MV-4-11 (cell line): ENCODE results near the gene RCOR2.
A peak's percentile ranks its signal among the peaks of the same experiment; 100 is the strongest.
"Not testable (repeated sequence)": the region's sequence is repeated elsewhere in the genome, so short reads cannot be mapped to it uniquely, and the experiment has no call there.

Source experiments
- DNase-seq: peaks from one replicate; lab custom pipeline; 2025; lab: John Stamatoyannopoulos, UW

The RCOR2 gene

DNA sequence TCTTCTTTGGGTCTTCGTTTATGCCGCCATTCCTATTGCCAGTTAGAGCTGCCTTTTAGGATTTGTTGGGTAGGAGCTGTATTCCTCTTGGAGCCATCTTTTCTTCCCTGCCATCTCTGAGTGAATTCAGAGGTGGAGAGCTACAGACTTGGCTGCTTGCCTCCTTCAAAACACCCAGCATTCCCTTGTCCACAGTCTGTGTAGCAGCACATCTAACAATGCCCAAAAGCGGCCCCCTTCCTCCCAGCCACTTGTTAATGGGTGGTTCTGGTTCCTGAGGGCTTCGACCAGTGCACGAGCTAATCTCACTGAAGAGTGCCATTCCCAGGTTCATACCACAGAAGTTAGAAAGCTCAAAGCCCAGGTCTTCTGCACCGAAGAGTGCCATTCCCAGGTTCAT is 40.3 kb downstream of the RCOR2 start:
- DNase-seq, result no peak

- DNase-seq, result no peak
These were observed 41.4 kb downstream of the RCOR2 start for GRCh38 chr11:63875506-63876065.

DNA sequence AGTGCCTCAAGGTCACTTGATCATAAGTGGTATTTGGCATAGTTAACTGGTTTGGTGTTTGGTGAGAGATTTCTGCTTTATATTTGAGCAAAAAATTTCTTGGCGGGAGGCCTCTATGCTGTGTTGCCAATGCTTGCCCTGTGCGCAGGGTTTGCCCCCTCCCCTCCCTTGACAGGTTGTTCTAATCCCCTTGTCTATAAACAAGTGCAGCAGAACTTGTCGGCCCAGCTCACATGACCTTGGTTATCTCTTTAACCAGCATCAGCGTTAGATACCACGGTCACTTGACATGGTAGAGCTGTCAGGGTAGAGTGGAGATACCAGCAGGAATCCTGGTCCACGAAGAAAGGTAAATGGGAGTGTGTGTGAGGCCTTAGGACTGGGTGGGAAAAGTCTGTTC is 42.5 kb downstream of the RCOR2 start:
- no peak for DNase-seq

DNA sequence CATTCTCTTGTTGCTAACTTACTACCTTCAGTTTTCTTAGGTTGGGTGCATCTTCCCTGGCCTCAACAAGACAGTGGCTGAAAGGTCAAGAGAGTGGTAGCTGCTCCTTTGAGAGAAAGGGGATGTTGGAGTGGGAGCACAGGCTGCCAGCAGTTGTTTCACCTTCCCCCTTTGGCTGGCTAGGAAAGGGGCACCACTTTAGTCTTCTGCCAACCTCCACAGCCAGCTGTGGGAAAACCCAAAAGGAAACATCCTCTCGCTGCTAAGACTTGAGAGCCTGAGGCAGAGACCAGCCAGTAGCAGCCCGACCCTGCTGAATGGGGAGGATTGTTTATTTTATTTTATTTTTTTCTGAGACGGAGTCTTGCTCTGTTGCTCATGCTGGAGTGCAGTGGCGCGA is 43.7 kb downstream of the RCOR2 start:
- DNase-seq, result no peak

DNA sequence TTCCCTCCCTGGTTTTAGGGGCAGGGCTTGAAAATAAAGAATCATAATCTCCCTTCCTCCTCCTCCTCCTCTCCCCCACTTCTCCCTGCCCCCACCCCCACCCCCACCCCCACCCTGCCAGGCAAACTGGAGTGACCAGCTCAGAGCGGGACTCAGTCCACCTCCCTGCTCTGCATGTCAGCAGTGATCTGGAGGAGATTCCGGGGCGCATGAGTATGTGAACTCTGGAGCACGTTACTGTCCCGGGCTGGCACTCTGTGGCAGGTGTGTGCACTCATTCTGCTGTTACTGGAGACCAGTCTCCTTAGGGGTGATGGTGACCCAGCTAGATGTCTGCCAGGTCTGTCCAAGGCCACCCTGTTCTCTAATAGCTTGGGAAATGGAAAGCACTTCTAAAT is 44.2 kb downstream of the RCOR2 start:
- no peak for DNase-seq

- DNase-seq, result peak; percentile 100
These were observed 44.8 kb downstream of the RCOR2 start for GRCh38 chr11:63871962-63872799.

DNA sequence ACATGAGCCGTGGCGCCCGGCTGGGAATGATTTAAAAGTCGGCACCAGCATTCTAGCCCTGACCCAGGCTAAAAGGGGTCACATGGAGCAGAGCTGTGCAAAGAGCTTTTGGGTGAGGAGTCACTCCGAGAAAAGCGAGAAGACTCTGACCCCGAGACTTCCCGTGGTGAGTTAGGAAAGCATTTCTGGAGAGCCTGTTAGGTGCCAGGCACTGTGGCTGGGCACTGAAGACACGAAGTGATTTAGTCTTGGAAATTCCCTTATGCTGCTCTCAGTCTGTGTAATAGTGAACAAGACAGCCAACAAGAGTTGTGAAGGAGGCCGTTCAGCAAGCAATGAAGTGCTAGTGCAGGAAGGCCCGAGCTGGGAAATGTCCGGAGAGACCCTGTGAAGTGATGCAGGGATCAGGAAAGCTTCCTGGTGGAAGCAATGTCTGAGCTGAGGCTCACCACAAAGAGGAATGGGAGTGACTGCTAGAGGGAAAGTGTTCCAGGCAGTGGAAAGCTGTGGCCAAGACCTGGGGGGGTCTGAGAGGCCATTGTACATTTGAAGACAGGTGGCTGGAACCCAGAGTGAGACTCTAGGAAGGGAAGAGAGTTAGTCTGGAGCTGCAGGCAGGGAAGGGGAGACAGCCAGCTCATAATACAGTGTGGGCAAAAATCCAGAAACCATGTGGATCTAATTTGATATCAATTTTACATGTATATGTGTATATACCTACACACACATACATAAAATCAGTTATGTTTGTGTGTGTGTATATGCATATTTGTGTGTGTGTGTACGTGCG is 46.4 kb downstream of the RCOR2 start:
- DNase-seq, result no peak

GRCh38 chr11:63869683-63870082 is 47.3 kb downstream of the RCOR2 start:
- no peak for DNase-seq

- no peak for DNase-seq
These were observed 47.8 kb downstream of the RCOR2 start for GRCh38 chr11:63869171-63869591.

GRCh38 chr11:63868399-63869064 is 48.4 kb downstream of the RCOR2 start:
- DNase-seq, result peak; percentile 30

- DNase-seq, result no peak
These were observed 49.5 kb downstream of the RCOR2 start for GRCh38 chr11:63867511-63867910.

DNA sequence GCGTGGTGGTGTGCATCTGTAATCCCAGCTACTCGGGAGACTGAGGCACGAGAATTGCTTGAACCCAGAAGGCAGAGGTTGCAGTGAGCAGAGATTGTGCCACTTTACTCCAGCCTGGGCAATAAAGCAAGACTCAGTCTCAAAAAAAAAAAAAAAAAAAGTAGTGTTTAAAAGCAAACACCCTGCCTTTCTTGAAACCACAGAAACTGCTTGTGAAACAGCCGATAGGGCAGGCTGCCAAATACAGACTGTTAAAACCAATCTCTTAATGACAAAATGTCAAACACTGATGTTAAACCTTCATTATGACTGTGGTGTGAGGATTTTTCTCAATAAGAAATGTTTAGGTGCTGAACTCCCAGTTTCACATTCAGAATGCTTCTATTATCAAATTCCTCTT is 50.8 kb downstream of the RCOR2 start:
- peak; percentile 88 for DNase-seq

DNA sequence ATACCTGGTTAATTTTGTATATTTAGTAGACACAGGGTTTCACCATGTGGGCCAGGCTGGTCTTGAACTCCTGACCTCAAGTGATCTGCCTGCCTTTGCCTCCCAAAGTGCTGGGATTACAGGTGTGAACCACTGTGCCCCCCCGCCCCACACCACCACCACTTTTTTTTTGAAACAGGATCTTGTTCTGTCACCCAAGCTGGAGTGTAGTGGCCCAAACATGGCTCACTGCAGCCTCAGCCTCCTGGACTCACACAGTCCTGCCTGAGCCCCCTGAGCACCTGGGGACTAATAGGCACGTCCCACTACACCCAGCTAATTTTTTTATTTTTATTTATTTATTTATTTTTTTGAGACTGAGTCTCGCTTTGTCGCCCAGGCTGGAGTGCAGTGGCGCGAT is 53.3 kb downstream of the RCOR2 start:
- not testable (repeated sequence) for DNase-seq

GRCh38 chr11:63862923-63863322 is 54.0 kb downstream of the RCOR2 start:
- peak; percentile 65 for DNase-seq
